ENCODE results near the gene HS3ST4. TPM values are rescaled to one million over a fixed set of nuclear protein-coding genes. Genes with fewer than 3 reads are reported as not detected.

The HS3ST4 gene
- total RNA-seq, 1 experiment from 2014 or later: not detected

DNA sequence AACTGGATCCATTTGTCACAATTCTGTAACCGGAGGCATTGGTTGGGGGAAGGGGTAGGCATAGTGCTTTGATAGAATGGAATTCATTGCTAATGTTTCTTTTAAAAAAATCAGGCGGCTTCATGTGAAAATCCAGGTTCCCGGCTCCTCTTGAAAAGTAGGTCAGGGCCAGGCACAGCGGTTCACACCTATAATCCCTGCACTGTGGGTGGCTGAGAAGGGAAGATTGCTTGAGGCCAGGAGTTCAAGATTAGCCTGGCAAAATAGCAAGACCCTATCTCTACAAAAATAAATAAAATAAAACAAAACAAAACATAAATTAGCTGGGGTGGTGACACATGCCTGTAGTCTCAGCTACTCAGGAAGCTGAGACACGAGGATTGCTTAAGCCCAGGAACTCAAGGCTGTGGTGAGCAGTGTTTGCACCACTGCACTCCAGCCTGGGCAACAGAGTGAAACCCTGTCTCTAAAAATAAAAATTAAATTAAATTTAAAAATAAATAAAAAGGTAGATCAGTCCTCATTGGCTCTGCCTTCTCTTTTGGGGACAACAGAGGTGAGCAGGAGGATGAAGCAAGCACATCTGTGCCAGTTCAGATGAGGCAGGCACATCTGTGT lies 466.5 kb downstream of the HS3ST4 start:
- H3K4me1 ChIP-seq (ENCODE audit: control insufficient read depth, insufficient read depth, low read length): no peaks in the 10 kb centered on the region
- intact Hi-C loops (cut with micrococcal nuclease; ENCODE audit: unreplicated experiment) (no loop called here), in situ Hi-C loops (cut with HindIII; ENCODE audit: low pct_unique_long_range_greater_than_20kb, low sequenced_read_pairs) (no loop called here)
- H3K27me3 ChIP-seq (ENCODE audit: control insufficient read depth, insufficient read depth, low read length): no peaks in the 10 kb centered on the region
- POLR2A ChIA-PET: no interaction called here
- BruUV-seq (replicated peaks): no TSS peak
- ATAC-seq: no peak
- no peaks in the 10 kb centered on the region for H3K36me3 ChIP-seq (ENCODE audit: control insufficient read depth, insufficient read depth, low read length)
- H3K9me3 ChIP-seq (ENCODE audit: control insufficient read depth, insufficient read depth, low read depth, low read length): no peaks in the 10 kb centered on the region
- TF ChIP-seq SIN3A (IDR thresholded peaks at IDR 0.05; ENCODE audit: borderline replicate concordance, insufficient read depth, low read depth, low read length) (no peak), POLR2AphosphoS5 (IDR thresholded peaks at IDR 0.05; ENCODE audit: low read depth, low read length) (no peak), TCF7L2 (IDR thresholded peaks at IDR 0.05; ENCODE audit: low read depth, low read length) (no peak)
- TF ChIP-seq, protein P1, sequence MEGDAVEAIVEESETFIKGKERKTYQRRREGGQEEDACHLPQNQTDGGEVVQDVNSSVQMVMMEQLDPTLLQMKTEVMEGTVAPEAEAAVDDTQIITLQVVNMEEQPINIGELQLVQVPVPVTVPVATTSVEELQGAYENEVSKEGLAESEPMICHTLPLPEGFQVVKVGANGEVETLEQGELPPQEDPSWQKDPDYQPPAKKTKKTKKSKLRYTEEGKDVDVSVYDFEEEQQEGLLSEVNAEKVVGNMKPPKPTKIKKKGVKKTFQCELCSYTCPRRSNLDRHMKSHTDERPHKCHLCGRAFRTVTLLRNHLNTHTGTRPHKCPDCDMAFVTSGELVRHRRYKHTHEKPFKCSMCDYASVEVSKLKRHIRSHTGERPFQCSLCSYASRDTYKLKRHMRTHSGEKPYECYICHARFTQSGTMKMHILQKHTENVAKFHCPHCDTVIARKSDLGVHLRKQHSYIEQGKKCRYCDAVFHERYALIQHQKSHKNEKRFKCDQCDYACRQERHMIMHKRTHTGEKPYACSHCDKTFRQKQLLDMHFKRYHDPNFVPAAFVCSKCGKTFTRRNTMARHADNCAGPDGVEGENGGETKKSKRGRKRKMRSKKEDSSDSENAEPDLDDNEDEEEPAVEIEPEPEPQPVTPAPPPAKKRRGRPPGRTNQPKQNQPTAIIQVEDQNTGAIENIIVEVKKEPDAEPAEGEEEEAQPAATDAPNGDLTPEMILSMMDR (IDR thresholded peaks at IDR 0.05): no peak
- TF ChIP-seq, protein P2, sequence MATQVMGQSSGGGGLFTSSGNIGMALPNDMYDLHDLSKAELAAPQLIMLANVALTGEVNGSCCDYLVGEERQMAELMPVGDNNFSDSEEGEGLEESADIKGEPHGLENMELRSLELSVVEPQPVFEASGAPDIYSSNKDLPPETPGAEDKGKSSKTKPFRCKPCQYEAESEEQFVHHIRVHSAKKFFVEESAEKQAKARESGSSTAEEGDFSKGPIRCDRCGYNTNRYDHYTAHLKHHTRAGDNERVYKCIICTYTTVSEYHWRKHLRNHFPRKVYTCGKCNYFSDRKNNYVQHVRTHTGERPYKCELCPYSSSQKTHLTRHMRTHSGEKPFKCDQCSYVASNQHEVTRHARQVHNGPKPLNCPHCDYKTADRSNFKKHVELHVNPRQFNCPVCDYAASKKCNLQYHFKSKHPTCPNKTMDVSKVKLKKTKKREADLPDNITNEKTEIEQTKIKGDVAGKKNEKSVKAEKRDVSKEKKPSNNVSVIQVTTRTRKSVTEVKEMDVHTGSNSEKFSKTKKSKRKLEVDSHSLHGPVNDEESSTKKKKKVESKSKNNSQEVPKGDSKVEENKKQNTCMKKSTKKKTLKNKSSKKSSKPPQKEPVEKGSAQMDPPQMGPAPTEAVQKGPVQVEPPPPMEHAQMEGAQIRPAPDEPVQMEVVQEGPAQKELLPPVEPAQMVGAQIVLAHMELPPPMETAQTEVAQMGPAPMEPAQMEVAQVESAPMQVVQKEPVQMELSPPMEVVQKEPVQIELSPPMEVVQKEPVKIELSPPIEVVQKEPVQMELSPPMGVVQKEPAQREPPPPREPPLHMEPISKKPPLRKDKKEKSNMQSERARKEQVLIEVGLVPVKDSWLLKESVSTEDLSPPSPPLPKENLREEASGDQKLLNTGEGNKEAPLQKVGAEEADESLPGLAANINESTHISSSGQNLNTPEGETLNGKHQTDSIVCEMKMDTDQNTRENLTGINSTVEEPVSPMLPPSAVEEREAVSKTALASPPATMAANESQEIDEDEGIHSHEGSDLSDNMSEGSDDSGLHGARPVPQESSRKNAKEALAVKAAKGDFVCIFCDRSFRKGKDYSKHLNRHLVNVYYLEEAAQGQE (IDR thresholded peaks at IDR 0.05; ENCODE audit: insufficient read depth in 1 of 2, low read depth in 2 of 2, low read length in 1 of 2): no peak
- no peak overlapping the region for H3K4me3 ChIP-seq (ENCODE audit: low read depth in 2 of 2, low read length in 2 of 2)
- CTCF ChIA-PET: no interaction called here
- no peak overlapping the region for H3K27ac ChIP-seq (ENCODE audit: low read length)
- no peak for DNase-seq (ENCODE audit: low read depth, low spot score)

DNA sequence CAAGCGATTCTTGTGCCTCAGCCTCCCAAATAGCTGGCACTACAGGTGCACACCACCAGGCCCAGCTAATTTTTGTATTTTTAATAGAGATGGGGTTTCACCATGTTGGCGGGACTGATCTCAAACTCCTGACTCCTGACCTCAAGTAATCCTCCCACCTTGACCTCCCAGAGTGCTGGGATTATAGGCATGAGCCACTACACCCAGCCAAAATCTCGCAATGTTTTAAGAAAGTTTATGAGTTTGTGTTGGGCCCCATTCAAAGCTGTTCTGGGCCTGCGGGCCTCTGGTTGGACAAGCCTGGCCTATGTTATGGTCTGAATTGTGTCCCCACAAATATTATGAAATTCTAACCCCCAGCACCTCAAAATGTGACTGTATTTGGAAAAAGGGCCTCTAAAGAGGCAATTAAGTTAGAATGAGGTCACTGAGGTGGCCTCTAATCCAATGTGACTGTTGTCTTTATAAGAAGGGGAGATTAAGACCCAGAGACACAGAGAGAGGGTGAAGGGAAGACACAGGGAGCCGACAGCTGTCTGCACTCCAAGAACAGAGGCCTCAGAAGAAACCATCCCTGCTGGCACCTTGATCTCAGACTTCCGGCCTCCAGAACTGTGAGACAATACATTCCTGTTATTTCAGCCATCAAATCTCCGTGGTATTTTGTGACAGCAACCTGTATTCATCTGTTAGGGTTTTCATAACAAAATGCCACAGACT lies 469.9 kb downstream of the HS3ST4 start:
- BruUV-seq (replicated peaks): no TSS peak
- Histone ChIP-seq H3K27me3 (ENCODE audit: control insufficient read depth, insufficient read depth, low read length) (no peaks in the 10 kb centered on the region), H3K4me1 (ENCODE audit: control insufficient read depth, insufficient read depth, low read length) (no peaks in the 10 kb centered on the region), H3K4me3 (ENCODE audit: low read depth in 2 of 2, low read length in 2 of 2) (no peak overlapping the region), H3K27ac (ENCODE audit: low read length) (no peak overlapping the region), H3K9me3 (ENCODE audit: control insufficient read depth, insufficient read depth, low read depth, low read length) (no peaks in the 10 kb centered on the region), H3K36me3 (ENCODE audit: control insufficient read depth, insufficient read depth, low read length) (no peaks in the 10 kb centered on the region)
- intact Hi-C loops (cut with micrococcal nuclease; ENCODE audit: unreplicated experiment): no loop called here
- no peak for ATAC-seq
- TF ChIP-seq POLR2AphosphoS5 (IDR thresholded peaks at IDR 0.05; ENCODE audit: low read depth, low read length) (no peak), TCF7L2 (IDR thresholded peaks at IDR 0.05; ENCODE audit: low read depth, low read length) (no peak), SIN3A (IDR thresholded peaks at IDR 0.05; ENCODE audit: borderline replicate concordance, insufficient read depth, low read depth, low read length) (no peak)
- TF ChIP-seq, protein P1 (IDR thresholded peaks at IDR 0.05): no peak
- TF ChIP-seq, protein P2 (IDR thresholded peaks at IDR 0.05; ENCODE audit: insufficient read depth in 1 of 2, low read depth in 2 of 2, low read length in 1 of 2): no peak
- ChIA-PET CTCF (no interaction called here), POLR2A (no interaction called here)
- DNase-seq (ENCODE audit: low read depth, low spot score): no peak
- in situ Hi-C loops (cut with HindIII; ENCODE audit: low pct_unique_long_range_greater_than_20kb, low sequenced_read_pairs): no loop called here

Measured in Panc1 (cell line).